Measurements from ENCODE around the gene ATF7IP2.
"Not testable (repeated sequence)": the region's sequence is repeated elsewhere in the genome, so short reads cannot be mapped to it uniquely, and the experiment has no call there.

Gene ATF7IP2

DNA sequence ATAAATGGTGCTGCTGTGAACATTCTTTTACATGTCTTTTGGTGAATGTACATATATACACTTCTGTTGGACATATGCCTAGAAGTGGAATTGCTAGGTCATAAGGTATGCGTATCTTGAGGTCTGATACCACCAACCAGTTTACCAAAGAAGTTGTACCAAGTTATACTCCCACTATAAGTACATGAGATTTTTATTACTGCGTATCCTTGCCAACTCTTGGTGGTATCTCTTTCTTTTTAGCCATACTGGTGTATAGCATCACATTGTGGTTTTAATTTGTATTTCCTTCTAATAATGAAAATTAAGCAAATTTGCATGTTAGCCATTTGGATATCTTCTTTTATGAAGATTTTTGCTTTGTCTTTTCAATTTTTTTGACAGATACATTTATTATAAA, 80.5 kb downstream of the ATF7IP2 start:
- Histone ChIP-seq H3K9me3 (ENCODE audit: insufficient read depth, low read depth, low read length) (no peaks in the 10 kb centered on the region), H3K27me3 (ENCODE audit: insufficient read depth, low read length, poor library complexity, severe bottlenecking) (no peaks in the 10 kb centered on the region), H3K79me2 (ENCODE audit: insufficient read depth, low read length) (no peaks in the 10 kb centered on the region), H3F3A (ENCODE audit: low read depth) (no peaks in the 10 kb centered on the region), H3K9ac (ENCODE audit: low read depth, low read length, poor library complexity, severe bottlenecking) (no peak overlapping the region), H3K4me3 (ENCODE audit: low read length, poor library complexity, severe bottlenecking) (no peak overlapping the region), H3K36me3 (ENCODE audit: insufficient read depth, low read length) (no peaks in the 10 kb centered on the region), H3K4me1 (ENCODE audit: insufficient read depth, low read length, poor library complexity, severe bottlenecking) (no peaks in the 10 kb centered on the region), H4K20me1 (ENCODE audit: insufficient read depth, low read length, poor library complexity, severe bottlenecking) (no peaks in the 10 kb centered on the region), H3K9me2 (replicated peaks; ENCODE audit: low read depth, low read length) (no peaks in the 10 kb centered on the region), H2AFZ (ENCODE audit: low read length) (no peak overlapping the region), H3K4me2 (ENCODE audit: low read depth, low read length, poor library complexity, severe bottlenecking) (no peak overlapping the region)
- TF ChIP-seq EZH2phosphoT487 (IDR thresholded peaks at IDR 0.05; ENCODE audit: borderline replicate concordance), result no peak

DNA sequence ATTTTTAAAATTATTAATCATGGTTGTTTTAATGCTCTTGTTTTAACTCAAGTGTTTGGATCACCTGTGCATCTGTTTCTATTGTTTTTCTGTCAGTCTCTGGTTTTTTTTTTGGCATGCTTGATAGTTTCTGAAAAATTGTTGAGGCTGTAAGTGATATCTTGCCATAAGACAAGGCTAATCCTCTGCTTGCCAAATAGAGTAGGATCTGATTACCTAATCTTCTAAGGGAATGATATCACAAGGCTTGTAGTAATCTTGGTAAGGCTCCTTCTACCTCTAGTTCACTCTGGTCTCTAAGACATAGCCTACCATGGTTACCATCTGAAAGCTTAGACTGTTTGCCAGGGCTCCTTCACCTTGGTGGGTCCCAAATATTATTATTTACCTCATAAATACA, 81.0 kb downstream of the ATF7IP2 start:
- Histone ChIP-seq H3K4me3 (ENCODE audit: low read length, poor library complexity, severe bottlenecking) (no peak overlapping the region), H3K9me2 (replicated peaks; ENCODE audit: low read depth, low read length) (no peaks in the 10 kb centered on the region), H4K20me1 (ENCODE audit: insufficient read depth, low read length, poor library complexity, severe bottlenecking) (no peaks in the 10 kb centered on the region), H3K27me3 (ENCODE audit: insufficient read depth, low read length, poor library complexity, severe bottlenecking) (no peaks in the 10 kb centered on the region), H3F3A (ENCODE audit: low read depth) (no peaks in the 10 kb centered on the region), H3K79me2 (ENCODE audit: insufficient read depth, low read length) (no peaks in the 10 kb centered on the region), H3K4me1 (ENCODE audit: insufficient read depth, low read length, poor library complexity, severe bottlenecking) (no peaks in the 10 kb centered on the region), H3K9me3 (ENCODE audit: insufficient read depth, low read depth, low read length) (no peaks in the 10 kb centered on the region), H3K36me3 (ENCODE audit: insufficient read depth, low read length) (no peaks in the 10 kb centered on the region), H3K9ac (ENCODE audit: low read depth, low read length, poor library complexity, severe bottlenecking) (no peak overlapping the region), H2AFZ (ENCODE audit: low read length) (no peak overlapping the region), H3K4me2 (ENCODE audit: low read depth, low read length, poor library complexity, severe bottlenecking) (no peak overlapping the region)
- TF ChIP-seq EZH2phosphoT487 (IDR thresholded peaks at IDR 0.05; ENCODE audit: borderline replicate concordance), result no peak
- TF ChIP-seq, protein P1, sequence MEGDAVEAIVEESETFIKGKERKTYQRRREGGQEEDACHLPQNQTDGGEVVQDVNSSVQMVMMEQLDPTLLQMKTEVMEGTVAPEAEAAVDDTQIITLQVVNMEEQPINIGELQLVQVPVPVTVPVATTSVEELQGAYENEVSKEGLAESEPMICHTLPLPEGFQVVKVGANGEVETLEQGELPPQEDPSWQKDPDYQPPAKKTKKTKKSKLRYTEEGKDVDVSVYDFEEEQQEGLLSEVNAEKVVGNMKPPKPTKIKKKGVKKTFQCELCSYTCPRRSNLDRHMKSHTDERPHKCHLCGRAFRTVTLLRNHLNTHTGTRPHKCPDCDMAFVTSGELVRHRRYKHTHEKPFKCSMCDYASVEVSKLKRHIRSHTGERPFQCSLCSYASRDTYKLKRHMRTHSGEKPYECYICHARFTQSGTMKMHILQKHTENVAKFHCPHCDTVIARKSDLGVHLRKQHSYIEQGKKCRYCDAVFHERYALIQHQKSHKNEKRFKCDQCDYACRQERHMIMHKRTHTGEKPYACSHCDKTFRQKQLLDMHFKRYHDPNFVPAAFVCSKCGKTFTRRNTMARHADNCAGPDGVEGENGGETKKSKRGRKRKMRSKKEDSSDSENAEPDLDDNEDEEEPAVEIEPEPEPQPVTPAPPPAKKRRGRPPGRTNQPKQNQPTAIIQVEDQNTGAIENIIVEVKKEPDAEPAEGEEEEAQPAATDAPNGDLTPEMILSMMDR (conservative IDR thresholded peaks at IDR 0.05; ENCODE audit: low read length), result no peak

DNA sequence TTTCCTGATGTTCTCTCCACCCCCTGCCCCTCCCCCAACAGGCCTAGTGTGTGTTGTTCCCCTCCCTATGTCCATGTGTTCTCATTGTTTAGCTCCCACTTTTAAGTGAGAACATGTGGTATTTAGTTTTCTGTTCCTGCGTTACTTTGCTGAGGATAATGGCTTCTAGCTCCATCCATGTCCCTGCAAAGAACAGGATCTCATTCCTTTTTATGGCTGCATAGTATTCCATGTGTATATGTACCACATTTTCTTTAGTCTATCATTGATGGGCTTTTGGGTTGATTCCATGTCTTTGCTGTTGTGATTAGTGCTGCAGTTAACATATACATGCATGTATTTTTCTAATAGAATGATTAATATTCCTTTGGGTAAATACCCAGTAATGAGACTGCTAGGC, 90.8 kb downstream of the ATF7IP2 start:
- H3K9me3 ChIP-seq (ENCODE audit: insufficient read depth, low read depth, low read length); H3K27me3 ChIP-seq (ENCODE audit: insufficient read depth, low read length, poor library complexity, severe bottlenecking); H2AFZ ChIP-seq (ENCODE audit: low read length); H3K36me3 ChIP-seq (ENCODE audit: insufficient read depth, low read length); H3K9me2 ChIP-seq (replicated peaks; ENCODE audit: low read depth, low read length); H3K9ac ChIP-seq (ENCODE audit: low read depth, low read length, poor library complexity, severe bottlenecking); H4K20me1 ChIP-seq (ENCODE audit: insufficient read depth, low read length, poor library complexity, severe bottlenecking); H3K79me2 ChIP-seq (ENCODE audit: insufficient read depth, low read length); H3K4me2 ChIP-seq (ENCODE audit: low read depth, low read length, poor library complexity, severe bottlenecking); H3K4me3 ChIP-seq (ENCODE audit: low read length, poor library complexity, severe bottlenecking); H3K4me1 ChIP-seq (ENCODE audit: insufficient read depth, low read length, poor library complexity, severe bottlenecking); H3F3A ChIP-seq (ENCODE audit: low read depth): not testable (repeated sequence)

DNA sequence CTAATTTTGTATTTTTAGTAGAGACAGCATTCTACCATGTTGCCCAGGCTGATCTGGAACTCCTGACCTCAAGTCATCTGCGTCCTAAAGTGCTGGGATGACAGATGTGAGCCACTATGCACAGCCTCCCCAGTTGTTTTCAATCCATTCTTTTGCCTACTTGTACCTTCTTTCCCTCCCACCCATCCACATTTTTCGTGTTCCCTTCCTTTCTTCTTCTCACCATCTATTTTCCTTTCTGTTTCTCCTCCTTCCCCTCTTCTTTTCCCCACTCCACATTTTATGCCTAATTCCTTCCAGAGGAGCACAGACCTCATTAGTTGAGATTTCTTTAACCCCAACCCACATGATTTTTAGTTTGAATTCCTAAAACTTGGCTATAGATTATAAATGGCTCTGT, 94.3 kb downstream of the ATF7IP2 start:
- no peaks in the 10 kb centered on the region for H3K9me3 ChIP-seq (ENCODE audit: insufficient read depth, low read depth, low read length)
- H3K4me1 ChIP-seq (ENCODE audit: insufficient read depth, low read length, poor library complexity, severe bottlenecking), result no peaks in the 10 kb centered on the region
- TF ChIP-seq EZH2phosphoT487 (IDR thresholded peaks at IDR 0.05; ENCODE audit: borderline replicate concordance), result no peak
- TF ChIP-seq, protein P1 (conservative IDR thresholded peaks at IDR 0.05; ENCODE audit: low read length), result no peak
- H3K4me3 ChIP-seq (ENCODE audit: low read length, poor library complexity, severe bottlenecking), result no peak overlapping the region
- no peaks in the 10 kb centered on the region for H4K20me1 ChIP-seq (ENCODE audit: insufficient read depth, low read length, poor library complexity, severe bottlenecking)
- H3K9me2 ChIP-seq (replicated peaks; ENCODE audit: low read depth, low read length), result no peaks in the 10 kb centered on the region
- no peak overlapping the region for H2AFZ ChIP-seq (ENCODE audit: low read length)
- no peaks in the 10 kb centered on the region for H3F3A ChIP-seq (ENCODE audit: low read depth)
- no peak overlapping the region for H3K9ac ChIP-seq (ENCODE audit: low read depth, low read length, poor library complexity, severe bottlenecking)
- H3K36me3 ChIP-seq (ENCODE audit: insufficient read depth, low read length), result no peaks in the 10 kb centered on the region
- H3K4me2 ChIP-seq (ENCODE audit: low read depth, low read length, poor library complexity, severe bottlenecking), result no peak overlapping the region
- no peaks in the 10 kb centered on the region for H3K79me2 ChIP-seq (ENCODE audit: insufficient read depth, low read length)
- H3K27me3 ChIP-seq (ENCODE audit: insufficient read depth, low read length, poor library complexity, severe bottlenecking), result no peaks in the 10 kb centered on the region

Measured in Loucy (cell line).